Smooth muscle cell (in vitro differentiated cells): ENCODE results near the gene RAPGEF4. TPM values are rescaled to one million over a fixed set of nuclear protein-coding genes. Genes with fewer than 3 reads are reported as not detected.

Experiments used
- DNase-seq: peaks from one replicate; lab custom pipeline; 2025; ENCODE audit not compliant: unreplicated experiment; lab: John Stamatoyannopoulos, UW
- H2AFZ ChIP-seq: fragments of 200-600 bp; sonication (generic); 2 replicates; pipeline ENCODE4 v1.6.0; 2016; ENCODE audit warnings: antibody characterized with exemption, low read depth, mild to moderate bottlenecking
- H3F3A ChIP-seq: fragments of 200-600 bp; sonication (generic); 2 replicates; pipeline ENCODE4 v1.6.0; 2017; ENCODE audit warnings: antibody characterized with exemption, low read depth
- H3K27ac ChIP-seq: fragments of 200-600 bp; sonication (generic); 2 replicates; pipeline ENCODE4 v1.5.1; 2016; ENCODE audit warnings: low read depth, mild to moderate bottlenecking
- H3K27me3 ChIP-seq: fragments of 200-600 bp; sonication (generic); 2 replicates; pipeline ENCODE4 v1.6.1; 2016; ENCODE audit warnings: low read depth, mild to moderate bottlenecking
- H3K36me3 ChIP-seq: fragments of 200-600 bp; sonication (generic); 2 replicates; pipeline ENCODE4 v1.5.1; 2016; ENCODE audit warnings: low read depth
- H3K4me1 ChIP-seq: fragments of 200-600 bp; sonication (generic); 2 replicates; pipeline ENCODE4 v1.5.1; 2016; ENCODE audit warnings: low read depth
- H3K4me2 ChIP-seq: fragments of 200-600 bp; sonication (generic); 2 replicates; pipeline ENCODE4 v1.6.0; 2016; ENCODE audit warnings: mild to moderate bottlenecking
- H3K4me3 ChIP-seq: fragments of 200-600 bp; sonication (generic); 2 replicates; pipeline ENCODE4 v1.5.1; 2016; ENCODE audit warnings: mild to moderate bottlenecking
- H3K79me2 ChIP-seq: fragments of 200-600 bp; sonication (generic); 2 replicates; pipeline ENCODE4 v1.6.0; 2016; ENCODE audit warnings: low read depth, mild to moderate bottlenecking
- H3K9ac ChIP-seq: fragments of 200-600 bp; sonication (generic); 2 replicates; pipeline ENCODE4 v1.6.0; 2016; ENCODE audit warnings: low read depth
- H3K9me3 ChIP-seq: fragments of 200-600 bp; sonication (generic); replicated peaks from 2 replicates; pipeline ENCODE4 v1.5.1; 2016; ENCODE audit warnings: low read depth
- H4K20me1 ChIP-seq: fragments of 200-600 bp; sonication (generic); 2 replicates; pipeline ENCODE4 v1.6.0; 2016; ENCODE audit warnings: low read depth
- WGBS: methylation state at CpG from one replicate; pipeline ENCODE4 v1.1.7; 2016; ENCODE audit warnings: low lambda C conversion rate; 5-methylcytosine and 5-hydroxymethylcytosine counted together
- polyA plus RNA-seq: library from polyadenylated mRNA; unstranded; fragments of >200 nt; fragmentation: Nextera tagmentation; extraction: Ambion mirVana; gene quantifications from 2 replicates; pipeline ENCODE4 v1.2.1, GENCODE V29; 2016
- total RNA-seq: library from RNA; depleted of rRNA; stranded (reverse); fragments of >200 nt; gene quantifications from 2 replicates; pipeline ENCODE4 v1.2.3, GENCODE V29; 2014
- TF ChIP-seq, protein P1 (sequence below): fragments of 200-600 bp; sonication (generic); IDR thresholded peaks from 2 replicates; pipeline ENCODE4 v1.5.1; 2017; ENCODE audit warnings: borderline replicate concordance, mild to moderate bottlenecking, antibody characterized with exemption; ENCODE audit not compliant: insufficient read depth, poor library complexity, severe bottlenecking

The RAPGEF4 gene
- total and polyA plus RNA-seq, 2 experiments from 2014 or later, result 0.35 to 2.7 TPM

DNA sequence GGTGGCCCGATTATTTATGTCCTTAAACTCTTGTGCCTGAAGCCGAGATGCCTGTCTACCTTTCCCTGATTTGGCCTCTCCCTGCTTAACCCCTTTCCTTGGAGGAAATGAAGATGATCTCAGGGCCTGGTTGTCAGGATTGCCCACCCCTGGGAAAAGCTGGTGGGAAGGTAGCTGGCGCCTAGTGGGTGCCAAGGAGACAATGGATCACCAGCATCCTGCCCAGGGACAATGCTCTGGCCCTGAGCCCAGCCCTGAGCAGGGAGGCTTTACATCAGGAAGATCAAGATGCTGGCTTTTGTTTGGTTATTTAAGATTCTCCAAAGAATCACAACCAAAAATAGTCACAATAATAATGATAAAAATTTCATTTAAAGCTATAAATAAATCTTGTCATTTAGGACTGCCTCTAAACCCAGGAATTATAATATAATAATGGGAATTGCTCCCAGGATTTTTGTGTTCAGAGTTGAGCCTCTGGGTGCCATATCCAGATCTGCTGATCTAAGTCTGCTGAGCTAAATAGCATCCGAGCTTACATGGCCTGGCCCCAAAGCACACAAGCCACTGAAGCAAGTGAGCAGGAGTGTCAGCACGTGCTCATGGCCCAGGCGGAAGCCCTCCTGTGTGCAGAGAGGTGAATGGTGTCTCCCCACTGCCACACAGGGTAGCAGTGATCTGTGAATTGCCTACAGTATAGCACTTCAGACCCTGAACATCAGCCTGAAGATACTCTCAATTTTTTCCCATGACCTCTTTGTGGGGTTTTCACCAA lies 282.2 kb downstream of the RAPGEF4 start:
- Histone ChIP-seq H3K4me1 (no peaks in the 10 kb centered on the region), H3K9me3 (no peaks in the 10 kb centered on the region), H2AFZ (no peak overlapping the region), H4K20me1 (no peaks in the 10 kb centered on the region), H3K4me2 (no peak overlapping the region), H3F3A (no peaks in the 10 kb centered on the region), H3K36me3 (no peaks in the 10 kb centered on the region), H3K27ac (no peak overlapping the region), H3K4me3 (no peak overlapping the region), H3K27me3 (no peaks in the 10 kb centered on the region), H3K9ac (no peak overlapping the region), H3K79me2 (no peaks in the 10 kb centered on the region)
- 93% methylated on average over 6 of the region's 6 CpGs for WGBS
- DNase-seq, result no peak
- TF ChIP-seq, protein P1, sequence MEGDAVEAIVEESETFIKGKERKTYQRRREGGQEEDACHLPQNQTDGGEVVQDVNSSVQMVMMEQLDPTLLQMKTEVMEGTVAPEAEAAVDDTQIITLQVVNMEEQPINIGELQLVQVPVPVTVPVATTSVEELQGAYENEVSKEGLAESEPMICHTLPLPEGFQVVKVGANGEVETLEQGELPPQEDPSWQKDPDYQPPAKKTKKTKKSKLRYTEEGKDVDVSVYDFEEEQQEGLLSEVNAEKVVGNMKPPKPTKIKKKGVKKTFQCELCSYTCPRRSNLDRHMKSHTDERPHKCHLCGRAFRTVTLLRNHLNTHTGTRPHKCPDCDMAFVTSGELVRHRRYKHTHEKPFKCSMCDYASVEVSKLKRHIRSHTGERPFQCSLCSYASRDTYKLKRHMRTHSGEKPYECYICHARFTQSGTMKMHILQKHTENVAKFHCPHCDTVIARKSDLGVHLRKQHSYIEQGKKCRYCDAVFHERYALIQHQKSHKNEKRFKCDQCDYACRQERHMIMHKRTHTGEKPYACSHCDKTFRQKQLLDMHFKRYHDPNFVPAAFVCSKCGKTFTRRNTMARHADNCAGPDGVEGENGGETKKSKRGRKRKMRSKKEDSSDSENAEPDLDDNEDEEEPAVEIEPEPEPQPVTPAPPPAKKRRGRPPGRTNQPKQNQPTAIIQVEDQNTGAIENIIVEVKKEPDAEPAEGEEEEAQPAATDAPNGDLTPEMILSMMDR, result no peak

GRCh38 chr2:173019755-173020154 lies 284.1 kb downstream of the RAPGEF4 start:
- Histone ChIP-seq H3K4me1 (no peaks in the 10 kb centered on the region), H3K4me3 (no peak overlapping the region), H3F3A (no peaks in the 10 kb centered on the region), H3K79me2 (no peaks in the 10 kb centered on the region), H3K4me2 (no peak overlapping the region), H2AFZ (no peak overlapping the region), H3K9me3 (no peaks in the 10 kb centered on the region), H3K27ac (no peak overlapping the region), H3K36me3 (no peaks in the 10 kb centered on the region), H3K27me3 (no peaks in the 10 kb centered on the region), H3K9ac (no peak overlapping the region), H4K20me1 (no peaks in the 10 kb centered on the region)
- TF ChIP-seq, protein P1, result no peak
- DNase-seq, result no peak

DNA sequence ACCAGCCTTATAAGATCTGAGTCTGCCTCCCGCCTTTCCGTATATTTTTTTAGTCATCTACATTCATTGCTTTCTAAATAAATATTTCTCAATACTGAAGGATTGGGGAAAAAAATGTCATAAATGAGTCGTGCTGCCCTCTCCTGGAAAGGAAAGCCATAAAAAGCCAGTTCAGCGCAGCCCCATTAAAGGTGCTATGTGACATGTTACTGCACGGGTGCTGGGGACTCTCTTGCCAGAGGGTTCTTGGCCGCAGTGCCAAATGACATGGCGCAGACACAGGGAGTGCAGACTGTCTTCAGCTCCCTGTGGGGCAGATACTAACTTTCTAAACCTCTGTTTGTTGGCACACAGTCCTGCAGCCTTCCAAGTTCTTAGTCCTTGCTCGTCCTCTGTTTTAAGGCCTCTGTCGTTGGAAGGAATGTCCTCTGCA lies 286.3 kb downstream of the RAPGEF4 start:
- TF ChIP-seq, protein P1, result peak; percentile 35
- H3K4me3 ChIP-seq, result no peak overlapping the region
- H3K4me2 ChIP-seq, result no peak overlapping the region
- H3F3A ChIP-seq, result no peaks in the 10 kb centered on the region
- H4K20me1 ChIP-seq, result no peaks in the 10 kb centered on the region
- H3K9me3 ChIP-seq, result no peaks in the 10 kb centered on the region
- no peak overlapping the region for H3K27ac ChIP-seq
- no peaks in the 10 kb centered on the region for H3K4me1 ChIP-seq
- no peak overlapping the region for H2AFZ ChIP-seq
- H3K27me3 ChIP-seq, result no peaks in the 10 kb centered on the region
- H3K79me2 ChIP-seq, result no peaks in the 10 kb centered on the region
- no peak overlapping the region for H3K9ac ChIP-seq
- no peaks in the 10 kb centered on the region for H3K36me3 ChIP-seq
- 70% methylated on average over 9 of the region's 9 CpGs for WGBS
- DNase-seq, result no peak

- Histone ChIP-seq H3K27me3 (no peaks in the 10 kb centered on the region), H4K20me1 (no peaks in the 10 kb centered on the region), H3K9ac (no peak overlapping the region), H3K4me3 (no peak overlapping the region), H3K9me3 (no peaks in the 10 kb centered on the region), H3K36me3 (no peaks in the 10 kb centered on the region), H2AFZ (no peak overlapping the region), H3F3A (peaks cover 6% of the 10 kb centered on the region), H3K4me1 (peaks cover 10% of the 10 kb centered on the region), H3K4me2 (no peak overlapping the region), H3K27ac (no peak overlapping the region), H3K79me2 (no peaks in the 10 kb centered on the region)
- TF ChIP-seq, protein P1, result no peak
- 81% methylated on average over 5 of the region's 5 CpGs for WGBS
- no peak for DNase-seq
Observed at GRCh38 chr2:173023718-173024117, 288.1 kb downstream of the RAPGEF4 start.
